SJSA1 (cell line): ENCODE measurements around the gene ARHGAP25. TPM values are rescaled to one million over a fixed set of nuclear protein-coding genes. Genes with fewer than 3 reads are reported as not detected.

ENCODE experiments used
- DNase-seq, 2 experiments: peaks; one replicate each; pipeline ENCODE4 v3.0.0-alpha.2; 2015 to 2020; ENCODE audit warnings: low spot score in 2 of 2, low read depth in 1 of 2
- H3K27ac ChIP-seq: fragments of 250-450 bp; sonication (Bioruptor Pico); 2 replicates; pipeline ENCODE4 v1.5.1; 2020; ENCODE audit warnings: mild to moderate bottlenecking, moderate library complexity
- H3K27me3 ChIP-seq: fragments of 250-450 bp; sonication (Bioruptor Pico); replicated peaks from 2 replicates; pipeline ENCODE4 v1.5.1; 2020; ENCODE audit warnings: mild to moderate bottlenecking, moderate library complexity
- H3K36me3 ChIP-seq: fragments of 250-450 bp; sonication (Bioruptor Pico); 2 replicates; pipeline ENCODE4 v1.5.1; 2020; ENCODE audit warnings: mild to moderate bottlenecking
- H3K4me1 ChIP-seq: fragments of 250-450 bp; sonication (Bioruptor Pico); replicated peaks from 2 replicates; pipeline ENCODE4 v1.6.1; 2021; ENCODE audit warnings: mild to moderate bottlenecking
- H3K4me3 ChIP-seq: fragments of 250-450 bp; sonication (Bioruptor Pico); 2 replicates; pipeline ENCODE4 v1.5.1; 2020; ENCODE audit warnings: mild to moderate bottlenecking
- H3K9me3 ChIP-seq: fragments of 250-450 bp; sonication (Bioruptor Pico); replicated peaks from 2 replicates; pipeline ENCODE4 v1.5.1; 2020; ENCODE audit warnings: mild to moderate bottlenecking
- total RNA-seq: library from RNA; depleted of rRNA; stranded (reverse); fragments of >200 nt; shearing (Covaris generic); gene quantifications from 2 replicates; pipeline ENCODE4 v1.2.3, GENCODE V29; 2014; rRNA removed

ARHGAP25 gene, protein sequence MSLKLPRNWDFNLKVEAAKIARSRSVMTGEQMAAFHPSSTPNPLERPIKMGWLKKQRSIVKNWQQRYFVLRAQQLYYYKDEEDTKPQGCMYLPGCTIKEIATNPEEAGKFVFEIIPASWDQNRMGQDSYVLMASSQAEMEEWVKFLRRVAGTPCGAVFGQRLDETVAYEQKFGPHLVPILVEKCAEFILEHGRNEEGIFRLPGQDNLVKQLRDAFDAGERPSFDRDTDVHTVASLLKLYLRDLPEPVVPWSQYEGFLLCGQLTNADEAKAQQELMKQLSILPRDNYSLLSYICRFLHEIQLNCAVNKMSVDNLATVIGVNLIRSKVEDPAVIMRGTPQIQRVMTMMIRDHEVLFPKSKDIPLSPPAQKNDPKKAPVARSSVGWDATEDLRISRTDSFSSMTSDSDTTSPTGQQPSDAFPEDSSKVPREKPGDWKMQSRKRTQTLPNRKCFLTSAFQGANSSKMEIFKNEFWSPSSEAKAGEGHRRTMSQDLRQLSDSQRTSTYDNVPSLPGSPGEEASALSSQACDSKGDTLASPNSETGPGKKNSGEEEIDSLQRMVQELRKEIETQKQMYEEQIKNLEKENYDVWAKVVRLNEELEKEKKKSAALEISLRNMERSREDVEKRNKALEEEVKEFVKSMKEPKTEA
- not detected in 2 replicates for total RNA-seq

DNA sequence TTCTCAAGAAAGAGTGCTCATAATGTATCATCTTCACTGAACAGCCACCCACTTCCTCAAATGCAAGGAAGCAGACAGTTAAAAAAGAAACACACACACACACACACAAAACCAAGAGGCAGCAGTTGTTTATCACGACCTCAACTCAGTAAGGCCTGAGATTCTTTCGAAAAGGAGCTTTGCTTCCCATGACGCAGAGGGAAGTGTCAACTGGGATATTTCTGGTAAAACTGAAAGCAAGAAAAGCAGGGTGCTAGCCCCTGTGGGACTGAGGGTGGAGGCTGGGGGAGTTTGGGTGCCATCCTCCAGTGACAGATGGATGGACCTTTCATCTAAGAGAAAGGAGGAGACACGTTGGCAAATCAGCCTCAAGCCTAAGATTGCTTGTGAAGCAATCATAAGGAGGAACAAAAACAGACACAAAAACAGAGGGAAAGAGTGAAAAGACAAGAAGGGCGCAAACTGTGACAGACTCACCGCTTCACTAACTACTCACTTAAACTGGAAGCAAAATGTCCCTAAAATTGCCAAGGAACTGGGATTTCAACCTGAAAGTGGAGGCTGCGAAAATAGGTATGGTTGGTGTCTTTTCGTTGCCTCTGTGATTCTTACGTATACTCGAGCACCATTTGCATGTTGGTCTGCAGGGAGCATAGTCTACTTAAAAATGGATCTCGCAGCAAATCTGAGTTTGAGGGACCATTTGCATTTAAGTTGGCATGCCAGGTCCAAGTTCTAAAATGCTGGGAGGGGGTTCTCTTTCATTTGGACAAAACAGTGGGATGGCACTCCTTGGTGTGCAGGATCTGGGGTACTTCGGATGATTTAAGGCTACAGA lies at the start of gene ARHGAP25:
Gene ARHGAP25 (plus strand): TSS at position 124 of the 838 bp plus-strand sequence. CDS start 389 bp downstream, at position 513.
- no peaks in the 10 kb centered on the region for H3K36me3 ChIP-seq
- no peak within 1 kb of the TSS for H3K4me3 ChIP-seq
- no peak for DNase-seq
- peaks cover 17% of the 10 kb centered on the region for H3K4me1 ChIP-seq
- no peaks in the 10 kb centered on the region for H3K27me3 ChIP-seq
- no peak within 1 kb of the TSS for H3K27ac ChIP-seq
- H3K9me3 ChIP-seq, result no peaks in the 10 kb centered on the region

DNA sequence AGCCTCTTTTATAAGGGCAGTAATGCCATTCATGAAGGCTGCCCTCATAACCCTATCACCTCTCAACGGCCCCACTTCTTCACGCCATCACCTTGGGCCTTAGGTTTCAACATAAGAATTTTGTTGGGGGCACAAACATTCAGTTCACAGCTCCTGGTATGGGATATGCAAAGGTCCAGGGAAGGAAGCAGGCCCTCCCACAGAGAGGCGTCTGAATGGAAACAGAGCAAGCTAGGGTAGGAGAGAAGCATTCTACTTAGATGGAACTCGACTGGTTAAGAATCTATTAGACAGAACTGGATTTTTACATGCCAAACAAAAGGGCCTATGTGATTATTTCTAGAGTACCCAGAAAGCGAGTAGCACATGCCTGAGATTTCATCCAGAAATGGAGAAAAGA lies 48.4 kb upstream of the ARHGAP25 start:
- no peaks in the 10 kb centered on the region for H3K4me1 ChIP-seq
- no peaks in the 10 kb centered on the region for H3K36me3 ChIP-seq
- H3K27ac ChIP-seq, result no peak overlapping the region
- no peaks in the 10 kb centered on the region; the same call in 1 of the 2 replicates for H3K27me3 ChIP-seq
- no peaks in the 10 kb centered on the region for H3K9me3 ChIP-seq
- DNase-seq, result no peak
- H3K4me3 ChIP-seq, result no peak overlapping the region

DNA sequence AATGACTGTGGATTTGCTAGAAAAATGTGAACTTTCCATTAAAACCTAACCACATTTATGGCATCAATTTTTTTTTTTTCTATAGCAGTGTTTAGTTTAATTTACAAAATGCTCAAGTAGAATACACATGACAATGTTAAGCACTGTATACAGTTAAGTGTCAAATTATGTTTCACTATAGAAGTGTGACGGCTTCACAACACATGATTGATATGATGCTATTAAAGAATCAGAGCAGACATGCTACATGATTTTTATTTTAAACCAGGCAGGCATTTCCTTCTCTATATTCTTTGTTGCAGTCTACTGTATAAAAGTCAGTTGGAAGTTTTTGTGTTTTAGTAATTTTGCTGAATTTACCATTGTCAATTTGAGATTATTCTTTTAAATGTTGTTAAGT lies 47.6 kb upstream of the ARHGAP25 start:
- H3K4me3 ChIP-seq, result no peak overlapping the region
- H3K9me3 ChIP-seq, result no peaks in the 10 kb centered on the region
- H3K36me3 ChIP-seq, result no peaks in the 10 kb centered on the region
- H3K27me3 ChIP-seq, result no peaks in the 10 kb centered on the region; the same call in 1 of the 2 replicates
- no peaks in the 10 kb centered on the region for H3K4me1 ChIP-seq
- H3K27ac ChIP-seq, result no peak overlapping the region
- no peak for DNase-seq

DNA sequence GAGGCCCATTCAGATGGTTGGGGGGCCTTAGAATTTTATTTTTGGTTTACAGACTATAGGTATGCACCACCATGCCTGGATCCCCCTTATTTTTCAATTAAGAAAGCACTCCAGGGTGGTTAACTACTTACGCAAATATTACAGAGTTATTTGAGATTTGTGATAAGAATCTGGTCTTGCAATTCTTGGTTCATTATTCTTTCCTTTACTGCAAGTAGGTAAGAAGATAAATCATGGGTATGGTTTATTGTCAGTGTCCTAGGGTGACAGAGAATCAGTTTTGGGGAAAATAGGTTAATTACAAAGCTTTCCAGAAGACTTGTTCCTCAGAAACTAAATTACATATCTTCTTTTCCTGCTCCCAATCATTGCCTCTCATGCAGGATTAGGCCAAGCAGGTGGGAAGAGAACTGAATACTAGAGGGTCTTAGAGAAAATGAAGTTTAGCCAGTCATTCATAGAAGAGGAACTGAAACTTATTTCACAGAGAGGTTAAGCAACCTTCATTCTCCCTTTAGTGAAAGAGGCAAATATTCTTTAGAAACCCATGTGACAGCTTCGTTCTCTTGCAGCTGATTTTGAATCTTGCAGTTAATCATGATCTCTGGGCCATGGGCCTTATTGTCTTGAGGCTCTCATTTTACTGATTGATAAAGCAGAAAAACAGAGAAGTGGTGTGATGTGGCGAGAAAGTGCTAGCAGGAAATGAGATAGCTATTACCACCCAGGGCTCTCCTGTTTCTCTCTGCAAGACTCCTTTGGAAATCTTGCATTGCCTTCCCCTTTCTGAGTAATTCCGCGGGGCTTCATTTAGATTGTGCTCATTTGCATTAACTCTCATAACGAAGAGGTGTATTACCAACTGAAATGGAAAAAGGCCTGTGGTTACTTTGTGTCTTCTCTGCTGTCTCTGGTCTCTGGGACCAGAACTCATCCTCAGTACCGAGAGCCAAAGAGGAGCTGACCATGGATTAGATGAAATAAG lies 44.8 kb upstream of the ARHGAP25 start:
- no peaks in the 10 kb centered on the region for H3K4me1 ChIP-seq
- DNase-seq, result no peak
- no peak overlapping the region for H3K27ac ChIP-seq

DNA sequence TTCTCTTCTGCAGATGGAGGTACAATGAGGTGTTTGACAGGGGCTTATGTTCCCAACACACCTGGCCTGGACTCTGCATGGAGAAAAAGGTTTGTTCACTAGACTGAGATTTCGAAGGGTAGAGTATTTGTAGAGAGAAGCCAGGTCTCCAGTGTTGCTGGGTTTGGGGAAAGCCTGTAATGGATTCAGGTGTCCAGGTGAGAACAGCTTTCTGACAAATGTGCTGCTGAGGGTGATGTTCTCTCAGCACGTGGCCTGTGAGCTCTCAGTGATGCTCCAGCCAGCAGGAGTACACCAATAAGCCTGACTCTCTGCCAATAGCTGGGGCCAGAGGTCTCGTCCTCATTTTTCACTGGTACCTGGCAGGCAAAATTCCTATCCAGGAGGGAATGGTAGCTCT lies 43.8 kb upstream of the ARHGAP25 start:
- Histone ChIP-seq H3K4me1 (no peaks in the 10 kb centered on the region), H3K27me3 (no peaks in the 10 kb centered on the region), H3K36me3 (no peaks in the 10 kb centered on the region), H3K27ac (no peak overlapping the region), H3K9me3 (no peaks in the 10 kb centered on the region), H3K4me3 (no peak overlapping the region)
- no peak for DNase-seq

More for the DNA sequence above, 44.8 kb upstream of the ARHGAP25 start:
- H3K9me3 ChIP-seq, result no peaks in the 10 kb centered on the region
- no peak overlapping the region for H3K4me3 ChIP-seq
- no peaks in the 10 kb centered on the region; the same call in 1 of the 2 replicates for H3K27me3 ChIP-seq
- no peaks in the 10 kb centered on the region for H3K36me3 ChIP-seq

DNA sequence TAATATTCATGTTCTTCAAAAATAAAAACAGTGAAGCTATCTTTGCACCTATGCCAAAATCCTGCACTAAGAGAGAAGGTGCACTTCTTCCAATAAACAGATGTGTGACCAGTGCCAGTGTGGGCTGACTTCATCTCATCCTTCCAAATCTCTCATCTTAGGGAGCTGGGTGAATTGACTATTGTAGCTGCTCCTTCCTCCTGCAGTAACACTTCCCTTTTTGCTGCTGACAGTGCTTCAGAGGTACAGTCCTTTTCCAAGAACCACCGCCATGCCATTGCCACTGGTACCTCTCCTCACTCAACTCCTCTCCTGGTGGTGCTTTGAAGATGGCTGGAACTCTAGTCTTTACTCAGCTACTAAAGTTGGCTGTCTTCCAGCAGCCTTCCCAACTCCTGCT lies 42.1 kb upstream of the ARHGAP25 start:
- no peak overlapping the region for H3K27ac ChIP-seq
- no peak for DNase-seq
- H3K9me3 ChIP-seq, result 0 out of 2 replicates have a peak, but pooled peaks cover 4% of the 10 kb centered on the region
- no peaks in the 10 kb centered on the region for H3K27me3 ChIP-seq
- H3K4me1 ChIP-seq, result no peaks in the 10 kb centered on the region
- H3K4me3 ChIP-seq, result no peak overlapping the region
- H3K36me3 ChIP-seq, result no peaks in the 10 kb centered on the region

DNA sequence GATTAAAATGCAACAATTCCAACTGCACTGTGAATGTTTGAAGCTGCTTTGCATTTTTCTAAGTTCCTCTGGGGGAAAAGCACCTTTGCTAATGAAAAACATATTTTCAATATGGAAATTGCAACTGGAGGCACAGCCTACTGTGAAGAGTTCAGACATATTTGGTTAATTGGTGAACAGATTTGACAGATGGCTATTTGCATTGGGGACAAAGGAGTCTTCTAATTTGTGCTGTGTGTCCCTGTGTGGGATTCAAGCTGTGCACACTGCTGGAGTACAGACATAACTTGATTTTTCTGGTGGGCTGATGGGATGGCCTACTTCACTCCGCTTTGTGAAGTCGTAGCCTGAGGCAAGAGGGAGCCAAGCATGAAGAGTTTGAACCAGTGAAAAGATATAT lies 40.7 kb upstream of the ARHGAP25 start:
- Histone ChIP-seq H3K9me3 (0 out of 2 replicates have a peak, but pooled peaks cover 4% of the 10 kb centered on the region), H3K27me3 (no peaks in the 10 kb centered on the region), H3K36me3 (no peaks in the 10 kb centered on the region), H3K4me1 (no peaks in the 10 kb centered on the region), H3K4me3 (no peak overlapping the region), H3K27ac (no peak overlapping the region)
- no peak for DNase-seq

DNA sequence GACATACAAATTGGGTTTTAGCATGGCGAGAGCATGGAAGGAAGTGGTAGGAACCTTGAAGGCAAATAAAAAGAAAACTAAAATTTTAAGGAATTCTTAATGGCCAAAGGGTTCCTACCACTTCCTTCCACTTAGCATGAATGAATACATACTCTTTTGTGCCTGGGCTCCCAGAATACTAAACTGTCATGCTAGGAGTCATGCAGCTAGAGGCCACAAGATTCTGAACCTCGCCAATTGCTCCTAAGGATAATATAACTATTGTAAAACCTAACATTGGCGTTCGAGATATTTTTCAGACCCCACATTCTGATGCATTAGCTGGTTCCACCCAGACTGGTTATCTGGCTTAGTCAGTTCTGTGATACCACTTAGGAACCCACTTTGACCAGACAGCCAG lies 38.6 kb upstream of the ARHGAP25 start:
- no peaks in the 10 kb centered on the region for H3K36me3 ChIP-seq
- no peaks in the 10 kb centered on the region for H3K27me3 ChIP-seq
- H3K4me1 ChIP-seq, result no peaks in the 10 kb centered on the region
- H3K4me3 ChIP-seq, result no peak overlapping the region
- no peak for DNase-seq
- 0 out of 2 replicates have a peak, but pooled peaks cover 4% of the 10 kb centered on the region for H3K9me3 ChIP-seq
- H3K27ac ChIP-seq, result no peak overlapping the region

DNA sequence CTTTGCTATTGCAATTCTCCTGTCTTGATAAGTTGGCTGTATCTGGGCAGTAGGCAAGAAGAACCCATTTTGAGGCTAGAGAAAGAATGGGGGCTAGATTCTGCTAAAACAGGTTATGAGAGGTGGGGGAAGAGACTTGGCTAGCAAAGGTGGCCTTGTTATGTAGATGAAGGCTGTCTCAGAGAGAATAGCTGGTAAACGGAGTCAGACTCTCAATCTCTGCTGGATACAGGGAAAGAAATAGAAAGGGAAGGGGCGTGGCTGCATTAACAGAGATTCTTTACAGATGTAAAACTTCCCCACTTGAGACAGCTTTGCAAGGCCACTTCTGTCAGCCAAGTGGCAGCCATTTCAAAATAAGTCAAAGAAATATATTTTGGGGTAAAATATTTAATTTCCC lies 38.1 kb upstream of the ARHGAP25 start:
- Histone ChIP-seq H3K36me3 (no peaks in the 10 kb centered on the region), H3K27ac (no peak overlapping the region)
- DNase-seq, result no peak

DNA sequence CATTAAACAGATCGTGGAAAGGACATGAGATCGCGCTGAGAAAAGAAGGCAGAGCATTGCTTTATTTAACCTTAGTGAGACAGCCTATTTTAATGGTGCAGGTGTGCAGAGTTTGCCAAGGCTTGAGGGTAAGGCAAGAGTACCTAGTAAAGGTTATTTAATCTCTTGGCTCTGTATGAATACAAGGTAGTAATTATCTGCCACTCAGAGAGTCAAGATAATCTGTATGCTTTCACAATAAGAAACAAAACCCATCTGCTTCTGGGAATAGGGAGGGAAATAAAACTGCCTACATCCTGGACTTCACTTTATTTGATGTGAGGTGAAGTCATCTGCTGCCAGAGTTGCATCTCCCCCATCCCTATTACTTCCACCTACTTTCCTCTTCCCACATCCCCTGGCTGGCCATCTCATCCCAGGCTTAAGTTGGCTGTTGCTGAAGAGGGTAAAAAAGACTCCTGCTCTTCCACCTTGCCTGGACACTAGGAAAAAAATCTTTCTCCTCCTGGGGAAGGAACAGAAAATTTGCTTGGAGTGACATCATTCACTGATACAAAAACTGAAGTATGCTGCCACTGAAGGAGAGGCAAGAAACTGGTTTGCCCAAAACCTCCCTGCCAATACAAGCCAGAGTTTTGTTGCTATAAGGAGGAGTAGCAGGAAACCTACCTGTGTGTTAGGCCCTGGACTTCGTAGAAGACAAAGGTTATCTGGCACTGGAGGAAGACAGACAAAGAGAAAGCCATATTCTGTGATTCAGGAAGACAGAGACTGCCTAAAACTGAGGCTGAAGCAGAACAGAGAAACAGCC lies 35.8 kb upstream of the ARHGAP25 start:
- Histone ChIP-seq H3K27ac (no peak overlapping the region), H3K36me3 (no peaks in the 10 kb centered on the region), H3K4me3 (no peak overlapping the region), H3K27me3 (no peaks in the 10 kb centered on the region), H3K4me1 (no peaks in the 10 kb centered on the region), H3K9me3 (0 out of 2 replicates have a peak, but pooled peaks cover 4% of the 10 kb centered on the region)
- DNase-seq, result no peak

More for the DNA sequence above, 38.1 kb upstream of the ARHGAP25 start:
- Histone ChIP-seq H3K4me1 (no peaks in the 10 kb centered on the region), H3K9me3 (0 out of 2 replicates have a peak, but pooled peaks cover 4% of the 10 kb centered on the region), H3K4me3 (no peak overlapping the region), H3K27me3 (no peaks in the 10 kb centered on the region)

DNA sequence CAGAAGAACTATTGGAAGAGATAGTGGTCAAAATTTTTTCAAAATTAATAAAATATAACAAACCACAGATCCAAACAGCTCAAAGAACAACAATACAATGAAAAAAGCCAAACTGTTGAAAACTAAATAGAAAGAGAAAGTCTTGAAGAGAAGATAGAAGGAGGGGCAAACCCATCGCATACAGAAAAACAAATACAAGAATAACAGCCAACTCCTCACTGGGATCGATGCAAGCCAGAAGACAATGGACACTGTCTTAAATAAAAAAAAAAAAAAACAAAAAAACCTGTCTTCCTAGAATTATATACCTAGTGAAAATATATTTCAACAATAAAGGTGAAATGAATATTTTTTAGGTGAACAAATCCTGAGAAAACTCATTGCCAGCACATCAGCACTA lies 34.1 kb upstream of the ARHGAP25 start:
- H3K27me3 ChIP-seq, result no peaks in the 10 kb centered on the region
- no peak overlapping the region for H3K4me3 ChIP-seq
- DNase-seq, result no peak
- H3K27ac ChIP-seq, result no peak overlapping the region
- 0 out of 2 replicates have a peak, but pooled peaks cover 4% of the 10 kb centered on the region for H3K9me3 ChIP-seq
- H3K36me3 ChIP-seq, result no peaks in the 10 kb centered on the region
- H3K4me1 ChIP-seq, result no peaks in the 10 kb centered on the region

DNA sequence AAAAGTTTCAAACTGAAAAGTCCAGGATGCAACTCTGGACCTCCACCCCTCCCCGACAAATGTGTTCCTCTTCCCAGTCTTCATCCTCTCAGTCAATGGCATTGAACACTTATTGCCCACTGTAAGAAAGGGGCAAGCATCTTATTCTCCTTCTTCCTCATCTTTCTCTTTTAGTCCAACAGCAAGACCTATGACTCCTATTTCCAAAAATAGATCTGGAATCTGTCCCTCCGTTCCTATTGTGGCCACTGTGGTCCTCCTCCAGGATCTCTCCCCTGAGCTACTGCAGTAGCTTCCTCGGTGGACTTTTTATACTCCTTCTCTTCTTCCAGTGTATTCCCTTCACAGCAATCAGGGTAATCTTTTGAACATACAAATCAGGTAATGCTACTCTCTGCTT lies 28.0 kb upstream of the ARHGAP25 start:
- Histone ChIP-seq H3K27me3 (no peaks in the 10 kb centered on the region; the same call in 1 of the 2 replicates), H3K4me3 (no peak overlapping the region), H3K36me3 (no peaks in the 10 kb centered on the region), H3K4me1 (peaks cover 14% of the 10 kb centered on the region), H3K9me3 (no peaks in the 10 kb centered on the region), H3K27ac (no peak overlapping the region)
- no peak for DNase-seq
